ENCODE data around the gene TMC2.

- TF ChIP-seq REST (IDR thresholded peaks at IDR 0.05; ENCODE audit: insufficient replicate concordance, low read depth) (no peak), POLR2AphosphoS5 (IDR thresholded peaks at IDR 0.05; ENCODE audit: low read depth) (no peak), CTCF (IDR thresholded peaks at IDR 0.05; ENCODE audit: insufficient read depth, low read length) (no peak), SPI1 (IDR thresholded peaks at IDR 0.05; ENCODE audit: borderline replicate concordance, low read depth) (no peak), GABPA (IDR thresholded peaks at IDR 0.05; ENCODE audit: low read depth) (no peak)
Observed at GRCh38 chr20:2672446-2672845, 136.1 kb downstream of the TMC2 start.

All from HL-60 (cell line).